Lower leg skin (tissue), 3 donors: ENCODE measurements around the gene TSKU.

Experiments used
- CTCF ChIP-seq, 3 donors: fragments of 450-650 bp; IDR thresholded peaks; one replicate each; pipeline ENCODE4 v1.5.1; 2016; ENCODE audit warnings: antibody characterized with exemption in 3 of 3, mild to moderate bottlenecking in 3 of 3, moderate library complexity in 2 of 3
- POLR2A ChIP-seq, 2 donors: fragments of 450-650 bp; IDR thresholded peaks; one replicate each; pipeline ENCODE4 v1.6.1; 2016 to 2017; ENCODE audit warnings: antibody characterized with exemption in 2 of 2, mild to moderate bottlenecking in 1 of 2, moderate library complexity in 1 of 2

GRCh38 chr11:76762867-76763572 lies 20.1 kb upstream of the TSKU start:
- TF ChIP-seq CTCF (IDR thresholded peaks at IDR 0.05), result no peak
- no peak for TF ChIP-seq POLR2A (IDR thresholded peaks at IDR 0.05)
